IPS-NIHi7 (cell line): ENCODE data around the gene DENND1A.
"Not testable (repeated sequence)": the region's sequence is repeated elsewhere in the genome, so short reads cannot be mapped to it uniquely, and the experiment has no call there.

Experiments used
- DNase-seq: peaks from one replicate; pipeline ENCODE4 v3.0.0; 2012; ENCODE audit warnings: mixed read lengths; ENCODE audit errors: extremely low spot score

The DENND1A gene

DNA sequence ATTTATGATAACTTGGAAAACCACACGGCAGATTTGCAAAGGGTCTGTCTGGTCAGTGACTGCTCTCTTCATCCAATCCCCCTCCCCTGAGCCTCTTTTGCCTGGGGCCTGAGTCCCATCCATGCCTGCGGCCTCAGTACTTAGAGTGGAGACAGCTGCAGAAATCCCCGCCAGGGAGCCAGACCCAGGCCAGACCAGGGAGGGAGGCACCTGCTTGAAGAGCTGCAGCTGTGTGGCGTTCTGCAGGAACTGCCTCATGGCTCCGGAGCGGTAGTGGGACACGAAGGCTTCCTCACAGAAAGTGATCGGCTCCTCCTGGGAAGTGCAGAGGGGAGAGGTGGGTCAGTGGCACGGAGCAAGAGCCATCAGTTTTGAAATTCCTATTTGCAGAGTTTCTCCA is 472.3 kb downstream of the DENND1A start:
- no peak for DNase-seq

DNA sequence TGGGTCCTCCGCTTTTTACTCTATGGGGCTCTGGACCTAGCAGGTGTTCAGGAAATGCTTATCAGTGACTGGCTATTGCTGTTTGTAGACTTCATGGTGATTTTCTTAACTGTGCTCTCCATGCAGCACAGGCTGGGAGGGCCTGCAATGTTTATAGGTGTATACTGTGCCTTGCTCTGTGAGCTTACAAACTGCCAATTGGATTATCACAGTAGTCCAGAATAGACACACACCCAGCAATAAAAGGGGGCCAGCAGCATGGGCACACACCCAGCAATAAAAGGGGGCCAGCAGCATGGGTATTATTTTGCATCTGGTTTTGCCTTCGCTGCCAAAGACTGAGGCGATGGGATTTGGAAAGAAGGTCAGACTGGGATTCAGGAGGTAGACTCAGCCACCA is 473.9 kb downstream of the DENND1A start:
- no peak for DNase-seq

DNA sequence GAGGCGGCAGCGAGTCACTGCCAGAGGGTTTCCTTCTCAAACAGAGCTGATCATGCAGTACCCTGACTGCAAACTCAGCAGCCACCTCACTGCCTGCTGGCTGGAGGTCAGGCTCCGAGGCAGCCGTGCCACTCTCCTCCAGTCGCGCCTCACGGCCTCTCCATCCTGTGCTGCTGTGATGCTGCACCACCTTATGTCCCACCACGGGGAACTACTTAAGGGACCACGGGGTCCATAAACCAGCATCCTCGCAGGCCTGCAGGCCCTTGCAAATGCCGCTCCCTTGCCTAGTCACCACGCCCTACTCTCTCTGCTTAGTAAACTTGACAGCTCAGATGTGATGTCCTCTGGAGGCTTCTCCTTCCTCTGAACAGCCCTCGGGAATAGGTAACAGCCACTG is 474.7 kb downstream of the DENND1A start:
- no peak for DNase-seq

GRCh38 chr9:123454361-123454760 is 475.6 kb downstream of the DENND1A start:
- DNase-seq, result no peak

GRCh38 chr9:123453831-123454321 is 476.1 kb downstream of the DENND1A start:
- no peak for DNase-seq

DNA sequence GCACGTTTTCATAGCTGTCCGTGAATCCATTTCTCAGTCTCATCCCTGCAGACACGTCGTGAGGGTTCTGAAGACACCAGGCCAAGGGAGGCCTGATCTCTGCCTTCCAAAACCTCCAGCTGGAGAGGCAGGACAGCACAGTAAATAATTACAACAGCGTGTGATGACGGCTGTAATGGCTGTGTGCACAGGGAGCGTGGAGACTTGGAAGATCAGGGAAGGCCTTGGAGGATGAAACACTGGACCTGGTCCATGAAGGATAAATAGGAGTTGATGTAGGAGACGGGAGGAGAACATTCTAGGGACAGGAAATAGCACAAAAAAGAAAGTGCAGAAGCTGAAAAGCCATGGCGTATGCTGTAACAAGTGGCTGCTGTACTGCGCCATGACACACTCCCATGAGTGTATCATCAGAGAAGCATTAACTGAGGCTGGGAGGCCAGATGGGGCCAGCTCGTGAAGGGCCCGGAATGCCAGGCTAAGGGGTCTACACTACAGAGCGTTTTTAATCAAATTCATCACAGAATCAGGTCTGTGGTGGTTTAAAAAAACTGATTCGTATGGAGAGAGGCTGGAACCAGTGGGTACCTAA is 476.8 kb downstream of the DENND1A start:
- DNase-seq, result no peak

DNA sequence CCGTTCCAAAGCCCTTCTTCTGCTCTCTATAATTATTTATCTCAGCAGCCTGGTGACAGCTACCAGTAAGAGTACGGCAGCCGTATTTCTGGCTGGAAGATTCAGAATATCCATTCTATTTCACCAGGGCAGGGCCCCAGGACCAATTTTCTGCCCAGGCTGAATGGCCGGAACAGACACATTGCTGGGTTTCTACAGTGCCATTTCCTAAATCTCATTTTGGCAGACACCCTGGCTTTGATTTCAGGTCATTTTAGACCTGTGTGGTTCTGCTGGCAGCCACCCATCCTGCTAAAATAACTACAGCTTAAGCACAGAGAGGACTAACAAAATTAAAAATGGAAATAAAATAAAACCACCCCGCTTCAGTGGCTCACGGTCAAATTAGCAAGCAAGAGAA is 478.9 kb downstream of the DENND1A start:
- no peak for DNase-seq

DNA sequence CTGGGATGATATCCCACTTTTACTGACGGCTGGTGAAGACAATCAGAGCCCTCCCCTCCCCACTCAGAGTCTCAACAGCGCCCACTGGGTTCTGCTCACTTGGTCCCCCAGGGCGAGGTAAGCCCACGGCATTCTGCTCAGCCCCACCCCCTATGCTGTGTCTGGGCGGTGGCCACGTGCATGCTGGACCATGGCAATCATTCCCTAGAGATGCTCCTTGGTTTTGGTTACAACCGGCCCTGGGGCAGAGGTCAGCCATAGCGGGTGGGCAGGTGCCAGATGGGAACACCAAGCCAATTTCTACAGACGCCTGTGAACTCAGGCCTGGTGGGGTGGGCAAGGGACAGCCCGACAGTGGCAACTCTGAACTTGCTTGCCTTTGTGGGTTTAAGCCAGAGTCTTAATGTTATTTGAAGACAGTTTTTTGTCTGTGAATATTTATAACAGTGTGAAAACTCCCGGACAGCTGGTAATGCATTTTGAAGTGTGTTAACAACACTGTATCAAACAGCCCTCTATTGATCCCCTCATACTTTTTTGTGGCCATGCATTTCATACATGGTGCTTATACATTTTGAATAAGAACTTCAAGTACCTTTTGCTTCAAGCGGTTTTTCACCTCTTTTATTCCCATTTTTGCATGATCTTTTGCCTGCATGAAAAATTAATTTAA is 479.7 kb downstream of the DENND1A start:
- DNase-seq, result no peak

DNA sequence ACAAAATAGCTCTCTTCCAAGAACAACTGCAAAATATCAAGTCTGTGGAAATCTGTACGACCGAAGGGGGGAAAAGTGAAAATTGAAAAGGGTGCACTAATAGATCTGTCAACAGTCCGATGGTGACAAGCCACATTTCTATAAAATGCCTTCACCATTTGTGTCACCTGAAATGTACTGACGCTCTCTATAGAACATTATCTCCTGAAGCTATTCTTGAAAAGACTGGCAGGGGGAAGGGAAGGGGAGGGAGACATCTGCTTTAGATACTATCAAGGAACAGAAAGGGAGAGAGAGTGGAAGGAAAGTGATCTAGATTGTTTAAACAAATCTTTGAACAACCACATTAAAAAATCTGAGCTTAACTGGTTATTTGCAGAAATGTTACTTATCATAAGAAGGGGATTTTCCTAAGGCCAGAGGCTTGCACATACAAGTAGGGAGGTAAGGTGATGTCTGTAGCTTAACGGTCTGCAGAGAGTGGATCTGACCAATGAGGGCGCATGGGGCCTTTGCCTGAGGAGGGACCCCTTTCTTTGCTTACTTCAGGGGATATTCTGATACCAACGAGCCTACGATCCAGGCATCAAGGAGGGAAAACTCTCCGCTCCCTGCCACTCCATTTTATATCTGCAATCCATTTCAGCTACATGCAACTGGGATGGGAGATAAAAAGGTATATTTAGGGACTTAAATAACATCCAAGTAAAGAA is 481.8 kb downstream of the DENND1A start:
- DNase-seq, result no peak

GRCh38 chr9:123445981-123446610 is 483.8 kb downstream of the DENND1A start:
- peak; percentile 59 for DNase-seq

DNA sequence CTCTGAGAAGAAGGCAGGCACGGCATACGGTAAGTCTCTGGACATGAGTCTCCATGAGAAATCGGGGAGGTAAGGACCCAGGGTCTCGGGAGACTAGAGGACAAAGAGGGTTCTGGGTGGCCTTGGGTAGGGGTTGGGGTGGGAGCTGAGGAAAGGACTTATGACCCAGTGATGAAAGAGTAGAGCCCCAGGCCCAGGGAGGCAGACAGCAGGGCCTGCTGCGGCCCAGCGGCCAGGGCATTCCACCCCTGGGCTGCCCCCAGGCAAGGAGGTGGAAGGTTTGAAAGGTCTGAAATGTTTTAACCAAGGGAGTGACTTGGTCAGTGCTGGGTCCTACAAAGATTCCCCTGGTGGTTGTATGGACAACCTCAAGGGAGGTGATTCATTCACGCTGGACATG is 484.8 kb downstream of the DENND1A start:
- no peak for DNase-seq

- no peak for DNase-seq
Measured at GRCh38 chr9:123441769-123442168, 488.2 kb downstream of the DENND1A start.

DNA sequence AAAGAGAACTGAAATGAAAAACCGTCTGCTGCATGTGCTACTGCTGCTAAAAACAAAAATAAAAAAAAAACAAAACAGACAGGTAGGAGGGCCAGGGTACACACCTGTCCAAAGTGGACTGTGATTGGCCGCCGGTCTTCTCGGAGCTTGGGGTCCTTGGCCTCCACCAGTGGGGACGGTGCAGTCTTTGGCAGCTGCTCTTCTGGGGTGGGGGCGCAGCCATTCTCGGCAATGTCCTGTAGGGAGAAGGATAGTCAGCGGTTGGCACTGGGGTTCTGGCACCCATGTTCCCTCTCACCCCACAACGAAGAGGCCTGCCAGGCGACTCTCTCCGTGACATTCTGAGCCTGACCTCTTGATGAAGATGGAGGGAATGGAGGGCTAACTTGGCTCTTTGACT is 489.7 kb downstream of the DENND1A start:
- no peak for DNase-seq

- DNase-seq, result peak; percentile 57
Measured at GRCh38 chr9:123438821-123439220, 491.1 kb downstream of the DENND1A start.

GRCh38 chr9:123438321-123438720 is 491.6 kb downstream of the DENND1A start:
- DNase-seq, result no peak

GRCh38 chr9:123437201-123437600 is 492.7 kb downstream of the DENND1A start:
- no peak for DNase-seq

DNA sequence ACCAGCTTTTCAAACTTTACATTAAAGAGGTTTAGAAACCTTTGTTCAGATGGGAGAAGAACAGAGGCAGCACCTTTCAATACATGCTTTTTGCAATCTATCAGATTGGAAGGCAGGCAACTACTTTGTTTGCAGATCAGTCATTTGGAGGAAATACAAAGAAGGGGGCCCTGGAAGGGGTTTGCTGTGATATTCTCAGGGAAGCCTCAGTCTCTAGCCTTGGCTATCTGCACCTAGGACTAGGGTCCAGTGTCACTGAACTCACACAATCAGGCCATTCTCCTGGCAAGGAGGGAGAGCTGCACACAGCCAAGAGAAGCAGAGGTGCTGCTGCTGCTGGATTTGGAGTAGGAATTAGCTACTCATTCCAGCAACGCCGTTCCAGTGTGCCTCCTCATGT is 494.5 kb downstream of the DENND1A start:
- no peak for DNase-seq

DNA sequence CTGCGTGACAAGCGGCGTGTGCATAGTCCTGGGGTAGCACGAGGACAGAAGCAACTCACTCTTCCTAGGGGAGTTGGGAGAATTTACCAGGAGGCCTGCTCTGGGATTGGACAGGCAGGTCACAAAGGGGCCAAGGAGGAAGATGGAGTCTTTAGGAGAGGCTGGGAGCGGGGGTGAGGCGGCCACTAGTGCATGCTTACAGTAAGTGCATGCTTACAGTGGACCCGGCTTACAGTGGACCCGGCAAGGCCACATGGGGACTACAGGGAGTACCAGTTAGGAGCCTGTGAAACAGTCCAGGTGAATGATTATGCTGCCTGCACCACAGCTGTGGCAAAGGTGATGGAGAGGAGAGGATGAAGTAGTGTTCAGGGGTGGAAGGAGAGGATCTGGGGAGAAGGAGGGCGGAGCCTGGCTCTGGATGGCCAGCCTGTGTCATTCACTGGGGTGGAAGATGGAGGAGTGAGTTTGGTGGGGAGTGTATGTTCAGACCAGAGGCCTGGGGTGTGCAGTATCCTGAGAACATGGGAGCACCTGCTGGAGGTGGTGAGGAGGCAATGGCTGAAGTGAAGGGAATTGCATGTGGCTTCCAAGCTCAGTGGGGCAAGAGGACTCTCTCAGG is 495.2 kb downstream of the DENND1A start:
- DNase-seq, result peak; percentile 85

- no peak for DNase-seq
Measured at GRCh38 chr9:123432331-123433236, 497.3 kb downstream of the DENND1A start.

GRCh38 chr9:123431581-123431980 is 498.3 kb downstream of the DENND1A start:
- no peak for DNase-seq

- not testable (repeated sequence) for DNase-seq
Measured at GRCh38 chr9:123428450-123428849, 501.5 kb downstream of the DENND1A start.
